Aorta (tissue), 5 donors: ENCODE data around the gene TEX36. TPM values are rescaled to one million over a fixed set of nuclear protein-coding genes. Genes with fewer than 3 reads are reported as not detected.
"Not testable (repeated sequence)": the region's sequence is repeated elsewhere in the genome, so short reads cannot be mapped to it uniquely, and the experiment has no call there.

Experiments
- ATAC-seq: fragments of 200-7000 bp; cut with Tn5 transposase; one replicate; pipeline ENCODE4 v1.9.1; 2022; ENCODE audit warnings: moderate library complexity; ENCODE audit not compliant: low FRiP score
- DNase-seq, 2 donors: peaks; one replicate each; pipeline ENCODE4 v3.0.0-alpha.2; 2020
- H3K27ac ChIP-seq, 2 donors: one replicate each; pipeline ENCODE4 v1.5.1; 2013; ENCODE audit warnings: low read length in 2 of 2, mild to moderate bottlenecking in 2 of 2, moderate library complexity in 2 of 2, control low read depth in 1 of 2, inconsistent platforms in 1 of 2, low read depth in 1 of 2
- H3K27me3 ChIP-seq, 2 donors: one replicate each; pipeline ENCODE4 v1.6.1; 2013; ENCODE audit warnings: control low read depth in 1 of 2, low read length in 1 of 2, mild to moderate bottlenecking in 1 of 2, moderate library complexity in 1 of 2; ENCODE audit not compliant: insufficient read depth in 2 of 2, control insufficient read depth in 1 of 2
- H3K36me3 ChIP-seq, 2 donors: one replicate each; pipeline ENCODE4 v1.6.1; 2013; ENCODE audit warnings: control low read depth in 1 of 2, low read length in 1 of 2, mild to moderate bottlenecking in 1 of 2; ENCODE audit not compliant: insufficient read depth in 2 of 2, control insufficient read depth in 1 of 2
- H3K4me1 ChIP-seq, 2 donors: one replicate each; pipeline ENCODE4 v1.6.1; 2013; ENCODE audit warnings: low read length in 2 of 2, control low read depth in 1 of 2, mild to moderate bottlenecking in 1 of 2, moderate library complexity in 1 of 2; ENCODE audit not compliant: insufficient read depth in 2 of 2, control insufficient read depth in 1 of 2
- H3K4me3 ChIP-seq, 2 donors: one replicate each; pipeline ENCODE4 v1.5.1; 2013; ENCODE audit warnings: low read length in 2 of 2, control low read depth in 1 of 2, mild to moderate bottlenecking in 1 of 2
- H3K9me3 ChIP-seq: one replicate; pipeline ENCODE4 v1.6.1; 2013; ENCODE audit warnings: mild to moderate bottlenecking, low read length; ENCODE audit not compliant: control insufficient read depth
- WGBS, 2 donors: extraction: QIAGEN DNeasy Blood & Tissue Kit; methylation state at CpG; one replicate each; pipeline ENCODE4 v1.1.7; 2013; 5-methylcytosine and 5-hydroxymethylcytosine counted together
- intact Hi-C, 2 donors: fragments of 100-400 bp; cut with DNase I; formaldehyde crosslinking; loops; one replicate each; pipeline versions ENCODE4 v1.14.2 to v1.15.0; 2022
- polyA plus RNA-seq, 2 donors: library from polyadenylated mRNA; stranded (reverse); fragments of 200-250 nt; gene quantifications; one replicate each; pipeline ENCODE4 v1.2.3, GENCODE V29; 2013
- total RNA-seq, 2 donors: library from RNA; stranded (reverse); fragmentation: NEBNext Ultra II Directional; extraction: Animal tissue kit (Norgen Biotek cat#: 25700); gene quantifications; one replicate each; pipeline ENCODE4 v1.2.1, GENCODE V29; 2021
- donor health status: healthy with polysubstance abuse.
- donor health status: Bipolar disorder and iron deficiency.
- donor health status: DM: no; HTN: no; CAD: no.
- donor health status: DM: no; HTN: no; CAD: no.
- donor health status: DM: yes; HTN: yes; CAD: no.

TEX36 gene
- total and polyA plus RNA-seq, 4 donors, result not detected

DNA sequence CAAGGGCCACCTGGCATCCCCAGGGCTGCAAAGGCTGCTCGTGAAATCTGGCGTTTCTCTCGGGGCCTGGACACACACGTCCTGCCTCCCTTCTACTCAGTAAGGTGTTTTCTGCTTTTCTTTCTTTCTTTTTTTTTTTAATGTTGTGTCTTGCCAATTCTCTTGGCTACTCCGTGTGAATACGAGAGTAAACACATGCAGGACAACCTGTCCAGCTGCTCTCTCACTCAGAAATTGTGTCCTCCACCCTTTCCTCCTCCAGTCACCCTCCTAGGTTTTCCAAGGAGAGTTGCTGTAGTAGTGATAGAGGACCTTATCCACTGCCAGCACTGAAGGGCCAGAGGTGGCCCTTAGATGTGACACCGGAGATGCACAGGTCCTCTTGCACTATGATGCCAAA lies 858 bp upstream of the TEX36 start:
- ATAC-seq, result no peak
- Histone ChIP-seq H3K4me1 (no peaks in the 10 kb centered on the region), H3K27me3 (no peaks in the 10 kb centered on the region), H3K4me3 (no peak overlapping the region), H3K9me3 (peaks cover 2% of the 10 kb centered on the region), H3K36me3 (no peaks in the 10 kb centered on the region), H3K27ac (no peak overlapping the region)
- 63 to 67% methylated on average over 7 of the region's 7 CpGs for WGBS, 2 donors
- intact Hi-C loops, result no loop called here
- no peak for DNase-seq

DNA sequence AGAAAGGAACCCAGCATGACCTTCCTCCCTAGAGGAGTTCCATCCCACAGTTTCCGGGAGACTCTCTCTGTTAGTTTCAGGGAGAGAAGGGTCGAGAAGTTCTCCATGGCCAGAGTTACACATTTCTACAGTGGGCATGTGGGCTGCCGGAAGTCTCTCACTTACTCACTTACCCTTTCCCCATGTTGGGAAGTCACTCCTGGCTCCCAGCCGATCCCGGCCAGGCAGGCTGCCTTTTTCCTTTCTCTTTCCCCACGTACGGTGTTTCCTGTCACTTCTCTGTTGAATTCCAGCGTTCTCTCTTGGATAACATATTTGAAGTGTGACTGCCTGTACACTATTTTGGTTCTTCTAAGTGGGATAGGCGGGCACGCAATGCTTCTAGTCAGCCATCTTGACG lies 3.5 kb downstream of the TEX36 start:
- no peaks in the 10 kb centered on the region for H3K36me3 ChIP-seq
- H3K27me3 ChIP-seq, result no peaks in the 10 kb centered on the region
- ATAC-seq (no peak), DNase-seq (no peak)
- H3K9me3 ChIP-seq, result peaks cover 3% of the 10 kb centered on the region
- no peaks in the 10 kb centered on the region for H3K4me1 ChIP-seq
- 54% methylated on average over 11 of the region's 11 CpGs for WGBS, 2 donors
- no peak overlapping the region for H3K4me3 ChIP-seq
- intact Hi-C loops, result no loop called here
- H3K27ac ChIP-seq, result no peak overlapping the region

DNA sequence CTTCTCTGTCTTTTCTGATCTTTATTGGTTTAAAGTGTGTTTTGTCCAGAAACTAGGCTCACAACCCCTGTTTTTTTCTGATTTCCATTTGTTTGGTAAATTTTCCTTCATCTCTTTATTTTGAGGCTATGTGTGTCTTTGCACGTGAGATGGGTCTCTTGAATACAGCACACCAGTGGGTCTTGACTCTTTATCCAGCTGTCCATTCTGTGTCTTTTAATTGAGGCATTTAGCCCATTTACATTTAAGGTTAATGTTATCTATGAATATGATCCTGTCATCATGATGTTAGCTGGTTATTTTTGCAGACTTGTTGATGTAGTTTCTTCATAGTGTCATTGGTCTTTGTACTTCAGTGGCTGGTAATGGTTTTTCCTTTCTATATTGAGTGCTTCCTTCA lies 10.1 kb downstream of the TEX36 start:
- ATAC-seq, result no peak
- Histone ChIP-seq H3K4me3 (no peak overlapping the region), H3K27me3 (no peaks in the 10 kb centered on the region), H3K4me1 (no peaks in the 10 kb centered on the region), H3K9me3 (peaks cover 2% of the 10 kb centered on the region), H3K27ac (no peak overlapping the region), H3K36me3 (no peaks in the 10 kb centered on the region)
- intact Hi-C loops, result no loop called here
- 72 to 76% methylated on average over 1 of the region's 1 CpG for WGBS, 2 donors
- DNase-seq, result no peak

DNA sequence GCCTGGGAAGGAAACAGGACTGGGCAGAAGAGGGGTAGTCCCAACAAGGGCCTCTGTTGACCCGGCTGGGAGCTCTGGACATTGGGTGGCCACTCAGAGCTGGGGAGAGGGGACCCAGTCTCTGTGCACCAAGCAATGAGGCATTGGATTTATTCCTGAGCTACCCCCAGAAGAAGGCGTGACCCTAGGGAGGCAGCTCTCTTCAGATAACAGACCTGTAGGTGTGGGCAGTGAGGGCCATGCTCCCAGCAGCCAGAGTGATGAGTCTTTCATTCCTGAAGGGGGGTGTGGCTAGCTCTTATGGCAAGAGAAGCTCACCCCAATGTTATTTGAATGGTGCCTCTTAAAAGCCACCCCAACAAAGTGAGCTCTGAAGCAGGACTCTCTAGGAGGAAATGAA lies 20.4 kb downstream of the TEX36 start:
- peaks cover 4% of the 10 kb centered on the region for H3K9me3 ChIP-seq
- no peaks in the 10 kb centered on the region for H3K4me1 ChIP-seq
- no peak overlapping the region for H3K27ac ChIP-seq
- WGBS, 2 donors, result 83 to 85% methylated on average over 2 of the region's 2 CpGs
- H3K4me3 ChIP-seq, result no peak overlapping the region
- ATAC-seq (no peak), DNase-seq (no peak)
- intact Hi-C loops, result no loop called here
- H3K36me3 ChIP-seq, result no peaks in the 10 kb centered on the region
- peaks cover 0 to 3% of the 10 kb centered on the region in 2 donors for H3K27me3 ChIP-seq

DNA sequence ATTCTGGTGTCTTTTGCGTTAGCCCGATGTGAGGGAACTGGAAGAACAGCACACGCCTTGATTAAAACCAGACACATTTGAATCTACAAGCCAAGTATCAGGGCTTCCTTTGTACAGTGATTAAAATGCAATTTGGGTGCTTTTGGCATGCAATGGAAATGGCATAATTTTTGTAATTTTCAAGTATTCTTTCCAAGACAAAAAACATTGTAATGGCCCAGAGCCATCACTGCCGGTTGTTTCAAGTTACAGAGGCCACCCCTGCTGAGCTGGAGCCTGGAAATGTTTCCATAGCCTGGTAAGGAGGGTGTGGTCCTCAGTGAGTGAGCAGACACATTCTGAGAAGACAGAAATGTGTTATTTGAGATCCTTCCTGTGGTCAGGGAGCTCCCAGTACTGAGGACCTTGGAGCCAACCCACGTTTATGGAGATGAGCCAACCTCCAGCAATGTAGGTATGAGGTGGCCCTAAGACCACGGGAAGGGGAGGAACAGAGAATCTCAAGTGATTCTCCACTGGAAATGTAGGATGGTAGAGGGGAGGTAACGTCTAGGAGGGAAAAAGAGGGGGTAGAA lies 20.9 kb downstream of the TEX36 start:
- no peak overlapping the region for H3K4me3 ChIP-seq
- ATAC-seq (no peak), DNase-seq (no peak)
- intact Hi-C loops, result no loop called here
- 44 to 48% methylated on average over 7 of the region's 7 CpGs for WGBS, 2 donors
- no peaks in the 10 kb centered on the region for H3K36me3 ChIP-seq
- no peaks in the 10 kb centered on the region for H3K4me1 ChIP-seq
- H3K9me3 ChIP-seq, result peaks cover 4% of the 10 kb centered on the region
- H3K27ac ChIP-seq, result no peak overlapping the region
- peaks cover 0 to 3% of the 10 kb centered on the region in 2 donors for H3K27me3 ChIP-seq

DNA sequence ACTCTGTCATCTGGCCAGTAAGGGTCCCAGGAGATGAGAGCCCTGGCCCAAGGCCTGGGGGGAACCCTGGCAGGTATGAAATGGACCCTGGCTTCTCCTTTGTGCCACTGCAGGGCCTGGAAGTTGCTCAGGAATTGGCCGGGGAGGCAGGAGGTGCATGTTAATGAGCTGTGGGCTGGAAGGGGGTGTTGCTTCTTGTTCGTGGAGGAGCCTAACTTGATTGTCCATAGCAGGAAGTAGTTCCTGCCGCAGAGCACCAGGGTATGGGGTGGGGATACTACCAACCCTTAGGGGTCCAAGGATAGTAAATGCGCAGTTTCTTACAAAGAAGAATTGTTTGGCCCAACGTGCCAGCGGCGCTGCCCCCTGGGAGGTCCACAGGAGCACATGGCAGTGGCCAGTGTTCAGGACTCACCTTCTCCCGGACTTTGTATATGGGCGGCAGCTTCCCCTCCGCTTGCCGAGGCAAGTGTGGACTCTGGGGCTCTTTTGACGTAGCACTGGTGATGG lies 21.5 kb downstream of the TEX36 start:
- Histone ChIP-seq H3K27ac (no peak overlapping the region), H3K4me1 (no peaks in the 10 kb centered on the region), H3K9me3 (peaks cover 1% of the 10 kb centered on the region), H3K36me3 (no peaks in the 10 kb centered on the region), H3K27me3 (peaks cover 0 to 3% of the 10 kb centered on the region in 2 donors), H3K4me3 (no peak overlapping the region)
- intact Hi-C loops, result no loop called here
- DNase-seq (no peak), ATAC-seq (no peak)
- 76 to 83% methylated on average over 12 of the region's 12 CpGs for WGBS, 2 donors

DNA sequence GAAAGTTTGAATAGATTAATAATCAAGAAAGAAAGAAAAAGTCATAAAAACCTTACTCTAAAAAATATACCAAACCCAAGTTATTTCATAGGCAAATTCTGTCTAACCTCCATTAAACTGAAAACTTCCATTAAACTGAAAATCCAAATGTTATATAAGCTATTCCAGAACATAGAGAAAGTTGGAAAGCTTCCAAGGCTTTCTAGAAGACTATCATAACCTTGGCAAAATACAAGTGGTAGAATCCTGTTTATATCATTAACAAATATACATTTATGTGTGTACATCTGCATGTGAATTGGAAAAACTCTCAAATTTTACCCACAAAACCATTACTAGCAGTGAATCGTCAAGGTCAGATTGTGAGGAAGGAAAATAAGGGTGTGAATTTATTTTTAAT lies 23.9 kb downstream of the TEX36 start:
- no peak for ATAC-seq
- no peak for DNase-seq
- H3K27me3 ChIP-seq, result peaks cover 0 to 3% of the 10 kb centered on the region in 2 donors
- H3K27ac ChIP-seq, result no peak overlapping the region
- intact Hi-C loops, result no loop called here
- H3K36me3 ChIP-seq, result no peaks in the 10 kb centered on the region
- no peak overlapping the region for H3K4me3 ChIP-seq
- 78 to 86% methylated on average over 1 of the region's 1 CpG for WGBS, 2 donors
- peaks cover 1% of the 10 kb centered on the region for H3K9me3 ChIP-seq
- no peaks in the 10 kb centered on the region for H3K4me1 ChIP-seq

DNA sequence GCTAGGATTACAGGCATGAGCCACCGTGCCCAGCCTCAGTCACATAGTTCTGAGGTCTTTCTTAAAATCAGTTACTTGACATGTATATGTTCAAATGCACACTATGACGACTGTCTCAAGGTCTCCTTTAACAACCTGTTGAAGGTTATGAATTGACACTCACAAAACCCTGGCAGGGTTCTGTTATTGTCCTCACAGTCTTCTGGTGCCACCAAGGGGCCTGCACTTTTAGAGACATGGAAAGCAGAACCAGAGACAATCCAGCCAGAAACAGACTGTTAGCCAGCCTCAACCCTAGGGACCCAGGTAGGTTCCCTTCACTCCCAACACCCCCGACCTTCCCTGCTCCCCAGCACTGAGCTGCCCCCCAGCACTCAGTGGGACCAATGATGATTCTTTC lies 26.4 kb downstream of the TEX36 start:
- Histone ChIP-seq H3K27ac (no peak overlapping the region), H3K4me3 (no peak overlapping the region), H3K36me3 (no peaks in the 10 kb centered on the region), H3K9me3 (peaks cover 1% of the 10 kb centered on the region), H3K27me3 (peaks cover 0 to under 1% of the 10 kb centered on the region in 2 donors), H3K4me1 (no peaks in the 10 kb centered on the region)
- WGBS, 2 donors, result 69 to 70% methylated on average over 3 of the region's 3 CpGs
- intact Hi-C loops, result no loop called here
- DNase-seq (no peak), ATAC-seq (no peak)

DNA sequence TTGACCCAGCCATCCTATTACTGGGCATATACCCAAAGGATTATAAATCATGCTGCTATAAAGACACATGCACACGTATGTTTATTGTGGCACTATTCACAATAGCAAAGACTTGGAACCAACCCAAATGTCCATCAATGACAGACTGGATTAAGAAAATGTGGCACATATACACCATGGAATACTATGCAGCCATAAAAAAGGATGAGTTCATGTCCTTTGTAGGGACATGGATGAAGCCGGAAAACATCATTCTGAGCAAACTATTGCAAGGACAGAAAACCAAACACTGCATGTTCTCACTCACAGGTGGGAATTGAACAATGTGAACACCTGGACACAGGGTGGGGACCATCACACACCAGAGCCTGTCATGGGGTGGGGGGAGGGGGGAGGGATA lies 29.9 kb downstream of the TEX36 start:
- H3K4me3 ChIP-seq, intact Hi-C loops, H3K9me3 ChIP-seq, ATAC-seq, H3K27me3 ChIP-seq, H3K4me1 ChIP-seq, DNase-seq, H3K27ac ChIP-seq, H3K36me3 ChIP-seq: not testable (repeated sequence)
- WGBS, 2 donors, result 88 to 95% methylated on average over 1 of the region's 2 CpGs
